Endodermal cell (in vitro differentiated cells): ENCODE data around the gene ATP1A1. TPM values are rescaled to one million over a fixed set of nuclear protein-coding genes. Genes with fewer than 3 reads are reported as not detected.

Source experiments
- DNase-seq: peaks from one replicate; pipeline ENCODE4 v3.0.0-alpha.2; 2017
- H3K27ac ChIP-seq: 2 replicates; pipeline ENCODE4 v1.5.1; 2013; ENCODE audit warnings: mild to moderate bottlenecking, low read depth, low read length, moderate library complexity
- H3K27me3 ChIP-seq: 2 replicates; pipeline ENCODE4 v1.6.1; 2013; ENCODE audit warnings: mild to moderate bottlenecking, low read length, moderate library complexity; ENCODE audit not compliant: insufficient read depth, control insufficient read depth, poor library complexity, severe bottlenecking
- H3K36me3 ChIP-seq: 2 replicates; pipeline ENCODE4 v1.7.0; 2013; ENCODE audit warnings: mild to moderate bottlenecking, low read length, moderate library complexity; ENCODE audit not compliant: control insufficient read depth, insufficient read depth
- H3K4me1 ChIP-seq: one replicate; pipeline ENCODE4 v1.7.0; 2013; ENCODE audit warnings: low read length; ENCODE audit not compliant: control insufficient read depth, insufficient read depth
- H3K4me3 ChIP-seq: 2 replicates; pipeline ENCODE4 v1.5.1; 2013; ENCODE audit warnings: mild to moderate bottlenecking, low read length, moderate library complexity
- H3K9ac ChIP-seq: 2 replicates; pipeline ENCODE4 v1.6.1; 2013; ENCODE audit warnings: mild to moderate bottlenecking, low read length, moderate library complexity; ENCODE audit not compliant: poor library complexity, severe bottlenecking; ENCODE audit errors: extremely low read depth
- H3K9me3 ChIP-seq: 2 replicates; pipeline ENCODE4 v1.6.1; 2013; ENCODE audit warnings: mild to moderate bottlenecking, low read length, moderate library complexity; ENCODE audit not compliant: control insufficient read depth
- H3K27ac Mint-ChIP-seq: 2 replicates; pipeline ENCODE4 v1.8.0; 2020; ENCODE audit warnings: mixed read lengths
- H3K27me3 Mint-ChIP-seq: 2 replicates; pipeline ENCODE4 v1.8.0; 2021; ENCODE audit warnings: mild to moderate bottlenecking, mixed read lengths; ENCODE audit not compliant: insufficient read depth
- H3K36me3 Mint-ChIP-seq: 2 replicates; pipeline ENCODE4 v1.8.0; 2020; ENCODE audit warnings: low read depth, mixed read lengths
- H3K4me1 Mint-ChIP-seq: 2 replicates; pipeline ENCODE4 v1.8.0; 2020; ENCODE audit warnings: mixed read lengths
- H3K4me3 Mint-ChIP-seq: 2 replicates; pipeline ENCODE4 v1.8.0; 2020; ENCODE audit warnings: mild to moderate bottlenecking, moderate library complexity, mixed read lengths
- H3K9me3 Mint-ChIP-seq: 2 replicates; pipeline ENCODE4 v1.8.0; 2020; ENCODE audit warnings: mild to moderate bottlenecking, mixed read lengths
- CTCF ChIP-seq: fragments of 200-600 bp; sonication (generic); conservative IDR thresholded peaks from 2 replicates; pipeline ENCODE4 v1.5.0; 2021; ENCODE audit warnings: antibody characterized with exemption, mild to moderate bottlenecking
- WGBS, 2 experiments: methylation state at CpG; one replicate each; pipeline versions ENCODE4 v1.1.5 to v1.1.7; 2013; ENCODE audit warnings: missing lambda C conversion rate in 2 of 2, mixed read lengths in 1 of 2; ENCODE audit not compliant: insufficient coverage in 1 of 2, insufficient read length in 1 of 2; 5-methylcytosine and 5-hydroxymethylcytosine counted together
- total RNA-seq, 2 donors: library from RNA; stranded (reverse); fragmentation: NEBNext Ultra II Directional in 1 of 2; extraction: Animal tissue kit (Norgen Biotek cat#: 25700) in 1 of 2; gene quantifications; 2 replicates in 1 of 2; 3 replicates in 1 of 2; pipeline ENCODE4 v1.2.1, GENCODE V29; 2021

Gene ATP1A1
- total RNA-seq, 2 donors from 2014 or later = 359 to 398 TPM

GRCh38 chr1:116330846-116331245, 42.2 kb upstream of the ATP1A1 start:
- DNase-seq = no peak
- Histone ChIP-seq H3K9me3 (no peaks in the 10 kb centered on the region), H3K4me1 (peaks cover 17% of the 10 kb centered on the region), H3K9ac (no peak overlapping the region), H3K36me3 (no peaks in the 10 kb centered on the region), H3K27ac (no peak overlapping the region), H3K27me3 (no peaks in the 10 kb centered on the region), H3K4me3 (no peak overlapping the region)
- no peak for TF ChIP-seq CTCF
- no peak overlapping the region for H3K4me3 Mint-ChIP-seq
- peaks cover 5% of the 10 kb centered on the region for H3K27me3 Mint-ChIP-seq
- H3K4me1 Mint-ChIP-seq = peaks cover 25% of the 10 kb centered on the region
- no peaks in the 10 kb centered on the region for H3K36me3 Mint-ChIP-seq
- H3K27ac Mint-ChIP-seq = no peak overlapping the region
- no peaks in the 10 kb centered on the region for H3K9me3 Mint-ChIP-seq

DNA sequence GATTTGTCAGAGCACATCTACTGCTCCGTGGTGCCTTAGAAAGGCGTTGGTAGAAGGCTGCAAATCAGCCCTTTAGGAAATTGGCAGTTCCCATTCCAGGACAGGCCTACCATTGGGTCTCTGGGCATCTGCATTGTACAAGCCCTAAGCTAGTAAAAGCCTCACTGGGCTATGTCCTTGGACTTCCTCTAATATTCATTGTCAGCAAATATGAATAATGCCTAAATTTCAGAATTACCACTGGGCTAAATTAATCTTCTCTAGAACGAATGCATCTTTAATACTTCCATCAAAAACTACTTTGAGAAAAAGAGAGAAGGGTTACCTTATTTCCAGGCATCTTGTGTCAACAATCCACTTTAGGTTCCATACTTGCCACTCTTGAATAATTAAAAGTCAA, 41.5 kb upstream of the ATP1A1 start:
- Mint-ChIP-seq H3K27me3 (peaks cover 5% of the 10 kb centered on the region), H3K9me3 (no peaks in the 10 kb centered on the region), H3K4me1 (peaks cover 18% of the 10 kb centered on the region), H3K36me3 (no peaks in the 10 kb centered on the region), H3K4me3 (no peak overlapping the region), H3K27ac (no peak overlapping the region)
- no peak for TF ChIP-seq CTCF
- Histone ChIP-seq H3K4me1 (peaks cover 22% of the 10 kb centered on the region), H3K36me3 (no peaks in the 10 kb centered on the region), H3K27me3 (no peaks in the 10 kb centered on the region), H3K9ac (no peak overlapping the region), H3K27ac (no peak overlapping the region), H3K9me3 (no peaks in the 10 kb centered on the region), H3K4me3 (no peak overlapping the region)
- DNase-seq = no peak
- WGBS, 2 experiments = 95 to 100% methylated on average over 3 of the region's 3 CpGs

- no peaks in the 10 kb centered on the region for H3K27me3 ChIP-seq
- H3K9me3 ChIP-seq = no peaks in the 10 kb centered on the region
- H3K36me3 Mint-ChIP-seq = no peaks in the 10 kb centered on the region
- H3K4me3 Mint-ChIP-seq = no peak overlapping the region
- H3K9ac ChIP-seq = no peak overlapping the region
- no peaks in the 10 kb centered on the region for H3K36me3 ChIP-seq
- peaks cover 17% of the 10 kb centered on the region for H3K4me1 Mint-ChIP-seq
- H3K4me3 ChIP-seq = no peak overlapping the region
- no peak overlapping the region for H3K27ac ChIP-seq
- H3K27me3 Mint-ChIP-seq = peaks cover 5% of the 10 kb centered on the region
- WGBS, 2 experiments = 95 to 100% methylated on average over 1 to 3 of the region's 3 CpGs
- H3K4me1 ChIP-seq = peaks cover 22% of the 10 kb centered on the region
- DNase-seq = no peak
- no peak overlapping the region for H3K27ac Mint-ChIP-seq
- no peak for TF ChIP-seq CTCF
- H3K9me3 Mint-ChIP-seq = no peaks in the 10 kb centered on the region
Measured at GRCh38 chr1:116332451-116332850, 40.6 kb upstream of the ATP1A1 start.
